IMR-90 (cell line): ENCODE measurements around the gene GJB3. TPM values are rescaled to one million over a fixed set of nuclear protein-coding genes. Genes with fewer than 3 reads are reported as not detected.

Source experiments
- ATAC-seq: fragments of 200-7000 bp; cut with Tn5 transposase; 2 replicates; pipeline ENCODE4 v1.9.1; 2020; ENCODE audit warnings: low read depth, mild to moderate bottlenecking, moderate library complexity
- BruUV-seq: library from RNA; stranded (reverse); fragments of 400-500 nt; replicated peaks from 2 replicates; lab custom pipeline; 2021; lab: Mats Ljungman, UMichigan
- CTCF ChIA-PET: fragments of 300-600 bp; formaldehyde crosslinking; extraction: SDS; loops from one replicate; lab custom pipeline; 2021; ENCODE audit warnings: antibody characterized with exemption; lab: Yijun Ruan, JAX
- POLR2A ChIA-PET: fragments of 300-600 bp; sonication (Branson Sonifier 250); formaldehyde crosslinking; loops from one replicate; lab custom pipeline; 2022; ENCODE audit warnings: antibody characterized with exemption; ENCODE audit not compliant: unreplicated experiment; lab: Charles Lee
- DNase-seq: peaks from one replicate; pipeline ENCODE4 v3.0.0; 2013
- H2AFZ ChIP-seq: replicated peaks from 2 replicates; pipeline ENCODE3; 2013; ENCODE audit warnings: low read length, mild to moderate bottlenecking; ENCODE audit not compliant: poor library complexity
- H2AK5ac ChIP-seq: 2 replicates; pipeline ENCODE4 v1.6.1; 2013; ENCODE audit warnings: low read depth, low read length, inconsistent platforms
- H2AK9ac ChIP-seq: replicated peaks from 2 replicates; pipeline ENCODE3; 2013; ENCODE audit warnings: mild to moderate bottlenecking, low read depth, low read length, moderate library complexity; ENCODE audit not compliant: poor library complexity
- H2BK120ac ChIP-seq: 2 replicates; pipeline ENCODE4 v1.6.1; 2013; ENCODE audit warnings: low read depth, low read length, inconsistent platforms
- H2BK15ac ChIP-seq: 3 replicates; pipeline ENCODE4 v1.6.1; 2013; ENCODE audit warnings: low read depth, low read length, inconsistent platforms
- H2BK20ac ChIP-seq: 2 replicates; pipeline ENCODE4 v1.6.1; 2013; ENCODE audit warnings: low read depth, mild to moderate bottlenecking, inconsistent platforms, low read length, moderate library complexity
- H2BK5ac ChIP-seq: 2 replicates; pipeline ENCODE4 v1.6.1; 2013; ENCODE audit warnings: mild to moderate bottlenecking, low read depth, low read length, inconsistent platforms; ENCODE audit not compliant: poor library complexity, severe bottlenecking
- H3K14ac ChIP-seq: replicated peaks from 2 replicates; pipeline ENCODE4 v1.6.1; 2013; ENCODE audit warnings: low read depth, low read length, inconsistent platforms
- H3K18ac ChIP-seq: 2 replicates; pipeline ENCODE4 v1.6.1; 2013; ENCODE audit warnings: low read depth, low read length, control low read depth
- H3K23ac ChIP-seq: 2 replicates; pipeline ENCODE4 v1.6.1; 2013; ENCODE audit warnings: low read depth, low read length, inconsistent platforms
- H3K27ac ChIP-seq: 2 replicates; pipeline ENCODE4 v1.5.1; 2013; ENCODE audit warnings: mild to moderate bottlenecking, control low read depth, low read length; ENCODE audit not compliant: insufficient read depth
- H3K27me3 ChIP-seq: 2 replicates; pipeline ENCODE4 v1.6.1; 2013; ENCODE audit warnings: low read length; ENCODE audit not compliant: control insufficient read depth, insufficient read depth
- H3K36me3 ChIP-seq: 2 replicates; pipeline ENCODE4 v1.6.1; 2013; ENCODE audit warnings: low read length, mixed read lengths; ENCODE audit not compliant: control insufficient read depth, insufficient read depth
- H3K4ac ChIP-seq: 2 replicates; pipeline ENCODE4 v1.6.1; 2013; ENCODE audit warnings: low read depth, low read length, inconsistent platforms
- H3K4me1 ChIP-seq: 2 replicates; pipeline ENCODE4 v1.6.1; 2013; ENCODE audit warnings: low read length, mixed read lengths; ENCODE audit not compliant: control insufficient read depth, insufficient read depth
- H3K4me2 ChIP-seq: 2 replicates; pipeline ENCODE4 v1.6.1; 2013; ENCODE audit warnings: low read depth, mild to moderate bottlenecking, control low read depth, low read length, moderate library complexity
- H3K4me3 ChIP-seq: 2 replicates; pipeline ENCODE4 v1.5.1; 2013; ENCODE audit warnings: low read depth, mild to moderate bottlenecking, control low read depth, low read length, moderate library complexity; ENCODE audit not compliant: insufficient read depth
- H3K56ac ChIP-seq: 2 replicates; pipeline ENCODE4 v1.6.1; 2013; ENCODE audit warnings: low read length, inconsistent platforms; ENCODE audit not compliant: insufficient read depth; ENCODE audit errors: extremely low read depth
- H3K79me1 ChIP-seq, 2 experiments: 2 replicates each; pipeline ENCODE4 v1.6.1; 2013; ENCODE audit warnings: low read length in 2 of 2, inconsistent platforms in 1 of 2, low read depth in 1 of 2
- H3K9ac ChIP-seq: 2 replicates; pipeline ENCODE4 v1.6.1; 2013; ENCODE audit warnings: low read depth, low read length, control low read depth
- H3K9me1 ChIP-seq: 2 replicates; pipeline ENCODE4 v1.6.1; 2013; ENCODE audit warnings: low read length, inconsistent platforms; ENCODE audit not compliant: insufficient read depth
- H3K9me3 ChIP-seq: 2 replicates; pipeline ENCODE4 v1.6.1; 2013; ENCODE audit warnings: low read length; ENCODE audit not compliant: control insufficient read depth, insufficient read depth
- H4K20me1 ChIP-seq: 2 replicates; pipeline ENCODE4 v1.6.1; 2013; ENCODE audit warnings: low read length, inconsistent platforms; ENCODE audit not compliant: insufficient read depth
- H4K5ac ChIP-seq: 2 replicates; pipeline ENCODE4 v1.6.1; 2013; ENCODE audit warnings: mild to moderate bottlenecking, low read depth, low read length, control low read depth
- H4K8ac ChIP-seq, 2 experiments: 2 replicates each; pipeline ENCODE4 v1.6.1; 2013; ENCODE audit warnings: low read depth in 2 of 2, low read length in 2 of 2, control low read depth in 1 of 2, inconsistent platforms in 1 of 2
- H4K91ac ChIP-seq: 2 replicates; pipeline ENCODE4 v1.6.1; 2013; ENCODE audit warnings: low read depth, low read length, inconsistent platforms; ENCODE audit not compliant: insufficient read depth
- BHLHE40 ChIP-seq: fragments of 150-350 bp; IDR thresholded peaks from 2 replicates; pipeline ENCODE4 v1.6.1; 2016; ENCODE audit warnings: mild to moderate bottlenecking, low read depth, low read length
- MAZ ChIP-seq: IDR thresholded peaks from 2 replicates; pipeline ENCODE4 v1.6.1; 2012; ENCODE audit warnings: low read depth, mild to moderate bottlenecking, low read length, improper control_type of control experiment, moderate library complexity, borderline replicate concordance
- MXI1 ChIP-seq: IDR thresholded peaks from 2 replicates; pipeline ENCODE4 v1.6.1; 2012; ENCODE audit warnings: low read depth, mild to moderate bottlenecking, low read length, moderate library complexity, borderline replicate concordance
- RAD21 ChIP-seq: IDR thresholded peaks from 2 replicates; pipeline ENCODE4 v1.6.1; 2012; ENCODE audit warnings: low read length, improper control_type of control experiment
- RFX5 ChIP-seq: IDR thresholded peaks from 2 replicates; pipeline ENCODE4 v1.8.0; 2012; ENCODE audit warnings: low read depth, mild to moderate bottlenecking, low read length, moderate library complexity
- SMC3 ChIP-seq: fragments of 150-350 bp; IDR thresholded peaks from 2 replicates; pipeline ENCODE4 v1.6.1; 2016; ENCODE audit warnings: low read depth, mild to moderate bottlenecking, antibody characterized with exemption, low read length, moderate library complexity
- WGBS, 2 experiments: methylation state at CpG; one replicate each; pipeline versions ENCODE4 v1.1.5 to v1.1.7; 2013; ENCODE audit warnings: missing lambda C conversion rate in 2 of 2; ENCODE audit not compliant: insufficient read length in 1 of 2; ENCODE audit errors: extremely low coverage in 2 of 2; 5-methylcytosine and 5-hydroxymethylcytosine counted together
- dilution Hi-C: fragments of 300-500 bp; cut with HindIII; formaldehyde crosslinking; loops from one replicate; pipeline ENCODE4 v1.14.3; 2018; ENCODE audit warnings: low sequenced_read_pairs; ENCODE audit not compliant: unreplicated experiment
- in situ Hi-C: fragments of 300-500 bp; cut with MboI; formaldehyde crosslinking; loops from 3 replicates; pipeline ENCODE4 v1.14.3; 2019; ENCODE audit warnings: low sequenced_read_pairs, inconsistent platforms, mixed read lengths
- intact Hi-C: fragments of 100-400 bp; cut with micrococcal nuclease; formaldehyde crosslinking; loops from 2 replicates; pipeline ENCODE4 v1.10.0; 2022
- polyA plus RNA-seq, 3 experiments: library from polyadenylated mRNA; depleted of rRNA; stranded (reverse); fragments of >200 nt; gene quantifications; 2 replicates each; pipeline ENCODE4 v1.2.3, GENCODE V29; 2012; ENCODE audit warnings: low replicate concordance in 1 of 3
- total RNA-seq: library from RNA; depleted of rRNA; stranded (reverse); fragments of >200 nt; gene quantifications from 2 replicates; pipeline ENCODE4 v1.2.3, GENCODE V29; 2012
- TF ChIP-seq, protein P1 (sequence below): fragments of 150-350 bp; IDR thresholded peaks from 2 replicates; pipeline ENCODE4 v1.6.1; 2016; ENCODE audit warnings: low read depth, mild to moderate bottlenecking, low read length, moderate library complexity, borderline replicate concordance

GJB3 gene
- total and polyA plus RNA-seq, 2 of the 4 experiments (the other 2 are of a cell fraction), result not detected

DNA sequence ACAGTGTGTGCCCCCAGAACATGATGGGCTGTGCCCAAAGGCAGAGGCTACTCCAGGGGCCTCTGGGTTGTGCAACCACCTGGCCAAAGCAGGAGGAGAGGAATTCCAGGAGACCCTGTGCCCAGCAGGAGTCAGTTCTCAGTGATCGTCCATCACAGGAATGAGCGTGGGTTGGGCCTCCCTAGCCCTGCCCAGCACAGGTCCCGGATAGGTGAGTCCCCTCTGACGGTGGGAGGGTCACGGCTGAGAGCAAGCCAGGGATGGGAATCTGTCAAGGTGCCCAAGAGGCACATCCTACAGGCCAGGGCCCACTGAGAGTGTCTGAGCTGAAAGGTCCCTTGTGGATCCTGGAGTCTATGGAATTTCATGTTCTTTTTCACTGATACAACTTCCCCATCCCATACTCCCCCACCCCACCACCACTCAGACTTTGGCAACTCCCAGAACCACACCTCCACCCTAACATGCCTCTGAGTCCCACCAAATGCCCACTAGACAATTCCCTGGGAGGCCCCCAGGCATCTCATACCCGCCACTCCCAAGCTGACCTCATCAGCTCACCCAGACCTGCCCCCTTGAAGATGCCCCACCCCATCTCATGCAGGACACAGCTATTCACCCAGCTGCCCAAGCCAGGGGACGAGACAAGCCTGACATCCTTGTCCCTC lies 18.4 kb upstream of the GJB3 start:
- ChIA-PET POLR2A (no interaction called here), CTCF (no interaction called here)
- Histone ChIP-seq H3K36me3 (no peaks in the 10 kb centered on the region), H3K18ac (no peak overlapping the region), H3K4me3 (no peak overlapping the region), H2BK120ac (no peak overlapping the region), H3K56ac (no peak overlapping the region), H3K9me3 (no peaks in the 10 kb centered on the region), H2AK5ac (no peak overlapping the region), H2AK9ac (no peak overlapping the region), H4K8ac (no peak overlapping the region), H3K79me1 (no peaks in the 10 kb centered on the region), H3K14ac (no peak overlapping the region), H4K20me1 (no peaks in the 10 kb centered on the region), H2BK15ac (no peak overlapping the region), H3K4me2 (no peak overlapping the region), H3K27me3 (no peaks in the 10 kb centered on the region; the same call in none of the 2 replicates), H2BK5ac (no peak overlapping the region), H2BK20ac (no peak overlapping the region), H3K4ac (no peak overlapping the region), H3K23ac (no peak overlapping the region), H4K91ac (no peak overlapping the region), H3K9me1 (no peaks in the 10 kb centered on the region), H4K5ac (no peak overlapping the region), H3K9ac (no peak overlapping the region), H2AFZ (peak overlapping the region; percentile 32), H3K27ac (no peak overlapping the region), H3K4me1 (no peaks in the 10 kb centered on the region)
- BruUV-seq, result no TSS peak
- dilution Hi-C loops, result no loop called here
- DNase-seq (no peak), ATAC-seq (no peak)
- intact Hi-C loops, result no loop called here
- 33% methylated on average over 5 of the region's 7 CpGs; no CpG with 5 or more reads in 1 of the 2 experiments for WGBS, 2 experiments
- no peak for TF ChIP-seq MXI1
- TF ChIP-seq, protein P1, sequence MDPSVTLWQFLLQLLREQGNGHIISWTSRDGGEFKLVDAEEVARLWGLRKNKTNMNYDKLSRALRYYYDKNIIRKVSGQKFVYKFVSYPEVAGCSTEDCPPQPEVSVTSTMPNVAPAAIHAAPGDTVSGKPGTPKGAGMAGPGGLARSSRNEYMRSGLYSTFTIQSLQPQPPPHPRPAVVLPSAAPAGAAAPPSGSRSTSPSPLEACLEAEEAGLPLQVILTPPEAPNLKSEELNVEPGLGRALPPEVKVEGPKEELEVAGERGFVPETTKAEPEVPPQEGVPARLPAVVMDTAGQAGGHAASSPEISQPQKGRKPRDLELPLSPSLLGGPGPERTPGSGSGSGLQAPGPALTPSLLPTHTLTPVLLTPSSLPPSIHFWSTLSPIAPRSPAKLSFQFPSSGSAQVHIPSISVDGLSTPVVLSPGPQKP, result no peak
- TF ChIP-seq BHLHE40, result no peak
- TF ChIP-seq SMC3, result no peak
- TF ChIP-seq RFX5, result no peak
- TF ChIP-seq RAD21, result no peak
- TF ChIP-seq MAZ, result no peak
- in situ Hi-C loops, result no loop called here
